DOHH2 (cell line): ENCODE data around the gene COL5A1.

Source experiments
- CTCF ChIP-seq: fragments of 200-600 bp; sonication (generic); IDR thresholded peaks from one replicate; pipeline ENCODE4 v1.5.1; 2014; ENCODE audit warnings: antibody characterized with exemption, mild to moderate bottlenecking, low read depth, low read length; ENCODE audit not compliant: poor library complexity, severe bottlenecking
- EZH2phosphoT487 ChIP-seq: fragments of 200-600 bp; sonication (generic); IDR thresholded peaks from 2 replicates; pipeline ENCODE4 v1.6.1; 2017; ENCODE audit warnings: borderline replicate concordance, mild to moderate bottlenecking, antibody characterized with exemption, low read length, moderate library complexity, mixed read lengths

GRCh38 chr9:134809292-134809691 is 167.7 kb downstream of the COL5A1 start:
- TF ChIP-seq CTCF (no peak), EZH2phosphoT487 (no peak)
